ENCODE data around the gene INPP5E. TPM values are rescaled to one million over a fixed set of nuclear protein-coding genes. Genes with fewer than 3 reads are reported as not detected.

The INPP5E gene
- total RNA-seq, 1 donor from 2014 or later: 5.7 TPM

DNA sequence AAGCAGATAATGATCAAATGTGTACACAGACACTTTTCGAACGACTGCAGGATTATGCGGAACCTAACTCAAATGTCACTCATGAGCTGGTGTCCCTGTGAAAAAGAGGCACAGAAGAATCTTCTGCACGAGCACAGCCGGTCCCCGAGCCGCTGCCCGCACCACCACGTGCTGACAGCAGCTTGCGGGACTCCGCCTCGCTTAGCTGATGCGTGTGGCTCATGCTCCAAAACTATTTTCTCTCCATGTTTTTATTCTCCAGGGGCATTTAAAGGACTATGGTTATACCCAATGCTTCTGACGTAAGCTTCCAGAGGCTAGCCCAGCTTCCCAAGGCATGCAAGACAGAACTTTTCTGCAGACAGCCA lies 33.7 kb upstream of the INPP5E start:
- no peak for ATAC-seq

DNA sequence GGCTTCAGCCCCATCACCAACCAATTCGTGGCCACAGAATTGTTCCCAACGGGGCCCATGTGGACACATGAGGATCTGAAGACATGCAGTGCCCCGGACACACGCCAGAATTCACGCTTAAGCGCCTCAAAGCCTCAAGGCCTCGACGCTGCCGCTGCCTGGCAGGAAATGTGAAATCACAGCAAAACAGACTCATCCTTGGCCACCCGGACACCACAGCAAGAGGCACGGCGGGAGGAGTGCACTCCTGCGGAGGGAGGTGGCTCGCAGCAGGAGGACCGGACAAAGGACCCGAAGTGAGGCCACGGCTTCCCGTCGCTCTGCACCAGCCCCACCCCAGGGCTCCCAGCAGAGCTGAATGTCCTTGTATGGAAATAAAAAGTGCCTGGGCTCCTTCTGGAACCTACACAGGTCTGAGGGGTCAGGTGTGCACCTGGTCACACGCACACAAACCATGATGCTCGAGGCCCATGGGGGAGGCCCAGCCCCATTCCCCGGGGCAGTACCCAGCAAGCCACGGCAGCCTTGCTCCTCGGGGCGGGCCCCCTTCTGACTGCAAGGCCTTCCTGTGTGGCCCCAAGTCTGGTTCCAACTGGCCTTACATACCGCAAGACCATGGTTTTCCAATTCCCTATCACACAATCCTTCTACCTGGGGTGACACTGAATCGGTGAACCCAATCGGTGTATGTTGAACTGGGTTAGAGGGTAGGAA lies 33.2 kb upstream of the INPP5E start:
- ATAC-seq: no peak

DNA sequence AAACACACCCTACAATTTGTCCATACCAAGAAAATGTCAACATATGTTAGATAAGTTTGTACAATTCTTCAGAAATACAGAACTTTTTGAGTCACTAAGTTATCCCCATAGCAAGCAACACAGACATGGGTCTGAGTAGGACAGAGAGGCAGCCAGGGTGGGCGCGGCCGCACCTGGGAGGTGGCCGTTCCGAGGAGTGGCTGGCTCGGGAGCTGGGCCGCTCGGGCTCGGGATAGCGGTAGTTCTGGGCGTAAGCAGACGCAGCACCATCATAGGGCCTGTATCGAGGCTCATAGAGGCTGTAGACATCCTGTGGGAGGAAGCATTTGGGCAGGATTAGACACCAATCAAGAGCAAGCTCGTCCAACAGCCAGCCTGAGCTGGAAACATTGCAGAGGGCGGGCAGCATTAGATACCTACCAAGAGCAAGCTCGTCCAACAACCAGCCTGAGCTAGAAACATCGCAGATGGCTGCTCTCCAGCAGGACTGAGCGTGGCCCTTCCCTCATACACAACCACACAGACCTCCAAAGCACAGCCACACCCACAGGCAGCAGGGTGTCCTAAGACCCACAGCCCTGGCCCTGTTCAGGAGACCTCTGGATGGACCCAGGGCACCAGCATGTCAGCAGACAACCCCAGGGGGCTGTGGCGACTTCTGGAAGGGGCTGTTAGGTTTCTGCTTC lies 32.3 kb upstream of the INPP5E start:
- no peak for ATAC-seq

DNA sequence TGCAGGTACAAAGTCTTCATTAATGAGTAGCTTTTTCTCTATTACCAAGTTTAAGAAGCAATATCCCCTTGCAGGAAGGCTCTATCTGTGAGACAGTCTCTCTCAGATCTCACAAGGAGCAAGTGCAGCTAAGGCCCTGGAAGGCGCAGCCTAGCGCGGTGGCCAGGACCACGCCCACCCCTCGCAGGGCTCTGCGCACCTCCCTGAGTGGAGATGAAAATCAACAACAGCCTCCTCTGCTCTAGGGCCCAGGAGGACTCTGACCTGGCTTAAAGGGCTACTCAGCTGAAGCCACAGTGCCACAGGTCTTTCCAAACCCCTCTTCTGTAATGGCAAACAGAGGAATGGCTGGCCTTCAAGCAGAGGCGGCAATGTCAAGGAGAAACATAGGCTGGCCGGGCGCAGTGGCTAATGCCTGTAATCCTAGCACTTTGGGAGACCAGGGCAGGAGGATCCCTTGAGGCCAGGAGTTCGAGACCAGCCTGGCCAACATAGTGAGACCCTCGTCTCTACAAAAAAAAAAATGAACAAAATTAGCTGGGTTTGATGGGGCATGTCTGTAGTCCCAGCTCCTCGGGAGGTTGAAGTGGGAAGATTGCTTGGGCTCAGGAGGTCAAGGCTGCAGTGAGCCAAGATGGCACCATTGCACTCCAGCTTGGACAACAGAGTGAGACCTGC lies 31.3 kb upstream of the INPP5E start:
- ATAC-seq: no peak

DNA sequence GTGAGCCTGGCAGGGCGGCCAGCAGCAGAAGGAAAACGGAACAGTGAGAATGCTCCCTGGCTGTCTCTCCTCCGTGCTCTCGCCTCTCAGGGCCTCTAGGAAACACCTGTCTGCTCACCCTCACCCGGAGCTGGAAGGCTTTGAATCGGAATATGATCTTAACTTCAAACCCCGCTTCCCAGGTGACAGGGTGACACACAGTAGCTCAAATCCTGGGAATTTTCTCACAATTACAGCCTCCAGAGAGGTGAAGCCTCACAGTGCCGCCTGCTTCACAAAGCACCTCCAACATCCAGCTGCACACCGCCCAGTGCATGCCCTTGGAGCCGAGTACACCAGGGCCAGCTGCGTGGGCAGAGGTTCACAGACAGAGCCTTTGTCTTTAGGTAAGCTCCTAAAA lies 30.7 kb upstream of the INPP5E start:
- no peak for ATAC-seq

DNA sequence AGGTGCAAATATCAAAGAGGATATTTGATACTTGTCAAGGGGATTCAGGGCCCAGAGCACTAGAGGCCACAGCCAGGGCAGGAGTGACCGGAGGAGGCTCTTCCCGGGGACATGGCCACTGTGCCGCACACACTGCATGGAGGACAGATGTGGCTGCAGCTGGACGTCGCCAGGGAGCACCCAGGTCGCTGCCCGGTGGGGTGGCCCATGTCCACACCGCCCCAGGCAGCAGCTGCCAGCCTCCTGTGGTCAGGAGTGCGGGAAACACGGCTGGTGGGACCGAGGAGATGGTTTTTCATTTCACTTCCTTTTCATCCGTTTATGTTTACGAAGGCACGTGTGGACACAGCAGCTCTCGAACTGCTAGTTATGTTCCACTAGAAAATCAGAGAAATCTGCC lies 28.1 kb upstream of the INPP5E start:
- no peak for ATAC-seq

DNA sequence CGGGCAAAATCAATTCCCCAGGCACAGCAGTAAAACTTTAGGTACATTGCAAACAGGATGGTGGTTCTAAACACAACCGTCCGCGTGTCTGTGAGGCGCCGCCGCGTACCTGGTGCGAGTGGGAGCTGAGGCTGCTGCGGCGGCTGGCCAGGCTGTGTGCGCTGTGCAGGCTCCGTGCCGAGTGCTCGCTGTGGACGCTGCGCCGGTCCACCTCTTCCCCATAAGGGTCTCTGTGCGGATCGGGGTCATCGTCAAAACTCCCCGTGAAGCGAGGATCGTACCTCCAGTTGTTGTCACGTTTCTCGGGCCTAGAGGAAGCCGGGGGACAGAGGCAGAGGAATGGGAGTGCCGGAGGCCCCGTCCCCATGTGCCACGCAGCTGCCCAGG lies 26.5 kb upstream of the INPP5E start:
- ATAC-seq: no peak

DNA sequence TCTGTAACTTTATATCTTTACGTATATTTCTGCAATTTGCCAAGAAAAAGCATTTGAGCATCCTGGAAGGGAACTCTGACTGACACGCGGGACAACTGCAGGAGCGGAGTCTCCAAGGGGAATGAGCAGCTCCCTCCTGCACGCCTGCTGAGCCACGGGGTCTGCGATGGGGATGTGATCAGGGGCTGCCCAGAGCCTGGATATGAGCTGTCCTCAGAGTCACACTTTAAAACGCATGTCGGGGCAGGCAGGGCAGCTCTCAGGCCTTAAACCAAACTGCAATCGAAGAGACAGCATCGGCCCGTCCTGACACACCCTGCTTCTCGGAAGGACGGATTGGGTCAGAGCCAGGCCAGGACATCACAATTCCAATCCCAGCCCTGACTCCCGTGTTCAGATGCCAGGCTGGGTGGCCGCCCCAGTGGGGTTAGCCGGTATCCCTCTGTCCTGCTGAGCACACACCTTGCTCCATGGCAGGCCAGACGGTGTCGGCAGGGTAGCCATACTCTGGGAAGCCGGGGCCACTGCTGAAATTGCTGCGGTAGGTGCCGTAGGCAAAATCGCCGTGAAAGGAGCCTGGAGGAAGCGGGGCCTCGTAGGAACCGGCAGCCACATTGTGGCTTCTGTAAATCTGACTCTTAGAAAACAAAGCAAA lies 26.0 kb upstream of the INPP5E start:
- no peak for ATAC-seq

DNA sequence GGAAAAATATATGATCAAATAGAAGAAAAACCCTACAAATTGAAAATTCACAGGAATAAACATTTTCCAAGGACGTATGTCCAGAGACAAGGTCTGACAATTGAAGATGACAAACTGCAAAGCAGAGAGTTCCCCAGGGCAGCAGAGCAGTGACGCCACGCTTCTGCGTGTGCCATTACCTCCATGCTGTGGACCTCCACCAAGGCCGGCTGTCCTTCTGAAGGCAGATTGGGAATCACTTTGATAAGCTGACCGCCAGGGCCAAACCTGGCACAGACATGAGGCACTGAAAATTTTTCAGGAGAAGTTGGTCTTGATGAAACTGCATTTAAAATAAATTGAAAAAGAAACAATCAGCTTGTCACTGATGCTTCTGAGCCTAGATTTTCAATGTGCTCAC lies 24.6 kb upstream of the INPP5E start:
- no peak for ATAC-seq

DNA sequence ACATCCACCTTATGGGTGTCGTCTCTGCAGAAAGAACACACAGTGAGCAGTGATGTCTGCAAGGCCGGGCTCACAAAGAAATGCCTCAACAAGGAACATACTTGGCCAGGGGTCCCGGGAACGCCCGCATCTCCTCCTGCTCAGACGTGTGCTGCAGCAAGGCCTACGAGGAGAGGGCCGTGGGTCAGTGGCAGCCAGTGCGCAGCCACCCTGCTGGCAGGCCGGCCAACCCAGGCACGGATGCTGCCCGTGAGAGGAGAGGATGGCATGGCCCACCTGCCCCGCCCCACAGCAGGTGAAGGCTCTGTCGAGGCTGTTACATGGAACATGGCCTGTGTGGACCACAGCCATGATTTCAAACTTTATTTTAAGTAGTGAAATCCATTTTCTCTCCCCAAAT lies 23.9 kb upstream of the INPP5E start:
- ATAC-seq: no peak

DNA sequence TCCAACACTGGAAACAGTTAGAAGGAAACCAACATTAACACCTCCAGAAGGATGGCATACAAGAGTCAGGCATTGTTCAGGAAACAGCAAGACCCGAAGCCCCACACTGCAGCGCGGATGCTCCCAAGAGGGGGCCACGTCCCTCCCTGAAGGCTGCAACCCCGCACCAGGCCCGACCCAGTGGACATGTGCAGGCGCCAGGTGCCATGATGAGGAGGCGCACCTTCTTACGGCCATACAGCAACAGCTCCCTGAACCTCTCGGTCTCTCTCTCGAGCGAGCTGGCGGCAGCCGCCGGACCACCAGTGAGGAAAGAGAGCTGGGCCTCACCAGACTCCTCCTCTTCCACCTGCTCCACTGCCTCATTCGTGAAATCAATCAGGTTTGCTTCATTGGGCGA lies 23.0 kb upstream of the INPP5E start:
- ATAC-seq: no peak

DNA sequence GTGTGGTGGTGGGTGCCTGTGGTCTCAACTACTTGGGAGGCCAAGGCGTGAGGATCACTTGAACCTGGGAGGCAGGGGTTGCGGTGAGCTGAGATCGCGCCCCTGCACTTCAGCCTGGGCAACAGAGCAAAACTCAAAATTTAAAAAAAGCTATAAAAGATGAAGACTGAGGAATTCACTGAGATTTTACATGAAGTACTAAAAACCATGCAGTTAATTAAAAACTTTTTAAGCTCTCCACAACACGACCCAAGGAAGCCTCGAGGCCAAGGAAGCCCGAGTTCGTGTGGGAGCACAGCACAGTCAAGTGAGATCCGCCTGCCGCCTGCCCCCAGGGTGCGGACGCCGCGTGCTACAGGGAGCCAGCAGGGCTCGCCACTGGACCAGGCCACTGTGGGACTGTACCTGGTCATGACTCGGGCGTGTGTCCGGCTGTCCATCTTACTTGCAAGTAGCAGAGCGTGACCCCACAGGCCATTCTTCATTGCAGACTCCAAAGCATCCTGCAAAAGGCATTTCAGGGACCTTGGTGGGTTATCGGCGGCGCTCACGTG lies 21.2 kb upstream of the INPP5E start:
- peak; percentile 18 for ATAC-seq

DNA sequence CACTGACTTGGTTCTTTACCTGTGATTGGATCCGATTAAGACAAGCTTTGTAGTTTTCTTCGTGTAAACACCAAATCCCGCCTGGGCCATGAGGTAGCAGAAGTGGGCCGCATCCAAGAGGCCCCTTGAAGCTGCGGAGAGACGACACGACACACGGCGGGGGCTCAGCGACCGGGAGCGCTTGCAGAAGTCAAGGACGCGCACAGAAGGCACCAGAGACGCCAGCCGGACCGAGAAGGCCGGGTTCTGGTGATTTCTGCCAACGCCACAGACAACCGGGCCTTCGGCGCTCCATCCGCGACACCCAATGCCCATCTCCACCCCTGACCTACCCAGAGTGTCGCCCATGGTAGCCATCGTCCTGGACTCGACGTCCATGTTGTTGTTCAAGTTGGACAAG lies 19.8 kb upstream of the INPP5E start:
- no peak for ATAC-seq

DNA sequence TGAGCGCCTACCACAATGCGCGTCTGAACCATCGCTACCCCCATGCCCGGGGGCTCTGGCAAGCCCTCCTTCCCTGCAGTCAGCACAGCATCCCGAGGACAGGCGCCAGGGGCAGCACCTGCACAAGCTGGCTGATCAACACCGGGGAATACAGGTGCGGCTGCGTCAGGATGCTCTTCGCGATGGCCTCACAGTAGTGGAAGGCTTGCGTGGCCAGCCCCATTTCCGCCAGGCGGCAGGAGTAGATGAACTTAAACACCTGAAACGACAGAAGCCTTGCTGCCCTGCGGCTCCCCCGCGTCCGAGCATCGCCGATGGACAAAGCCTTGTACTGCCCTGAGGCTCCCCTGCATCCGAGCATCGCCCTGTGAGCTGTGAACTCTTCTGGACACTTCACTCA lies 17.7 kb upstream of the INPP5E start:
- ATAC-seq: no peak

DNA sequence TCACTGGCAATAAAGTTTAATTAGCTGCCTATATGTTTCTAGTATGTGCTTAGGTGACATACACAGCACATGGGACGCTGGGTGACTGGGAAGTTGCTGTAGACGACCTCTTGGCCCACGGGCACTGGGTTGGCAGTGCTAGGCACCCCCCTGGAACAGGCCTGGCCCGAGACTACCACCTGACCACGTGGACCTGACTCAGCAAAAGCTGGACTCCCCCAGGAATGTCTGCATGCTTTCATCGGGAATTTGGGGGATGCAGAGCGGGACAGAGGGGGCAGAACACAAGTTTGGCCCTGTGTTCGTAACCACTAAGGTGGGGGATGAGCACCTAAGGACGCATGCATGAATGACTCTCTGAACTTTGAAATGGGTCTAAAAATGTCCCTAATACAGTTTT lies 16.6 kb upstream of the INPP5E start:
- no peak for ATAC-seq

DNA sequence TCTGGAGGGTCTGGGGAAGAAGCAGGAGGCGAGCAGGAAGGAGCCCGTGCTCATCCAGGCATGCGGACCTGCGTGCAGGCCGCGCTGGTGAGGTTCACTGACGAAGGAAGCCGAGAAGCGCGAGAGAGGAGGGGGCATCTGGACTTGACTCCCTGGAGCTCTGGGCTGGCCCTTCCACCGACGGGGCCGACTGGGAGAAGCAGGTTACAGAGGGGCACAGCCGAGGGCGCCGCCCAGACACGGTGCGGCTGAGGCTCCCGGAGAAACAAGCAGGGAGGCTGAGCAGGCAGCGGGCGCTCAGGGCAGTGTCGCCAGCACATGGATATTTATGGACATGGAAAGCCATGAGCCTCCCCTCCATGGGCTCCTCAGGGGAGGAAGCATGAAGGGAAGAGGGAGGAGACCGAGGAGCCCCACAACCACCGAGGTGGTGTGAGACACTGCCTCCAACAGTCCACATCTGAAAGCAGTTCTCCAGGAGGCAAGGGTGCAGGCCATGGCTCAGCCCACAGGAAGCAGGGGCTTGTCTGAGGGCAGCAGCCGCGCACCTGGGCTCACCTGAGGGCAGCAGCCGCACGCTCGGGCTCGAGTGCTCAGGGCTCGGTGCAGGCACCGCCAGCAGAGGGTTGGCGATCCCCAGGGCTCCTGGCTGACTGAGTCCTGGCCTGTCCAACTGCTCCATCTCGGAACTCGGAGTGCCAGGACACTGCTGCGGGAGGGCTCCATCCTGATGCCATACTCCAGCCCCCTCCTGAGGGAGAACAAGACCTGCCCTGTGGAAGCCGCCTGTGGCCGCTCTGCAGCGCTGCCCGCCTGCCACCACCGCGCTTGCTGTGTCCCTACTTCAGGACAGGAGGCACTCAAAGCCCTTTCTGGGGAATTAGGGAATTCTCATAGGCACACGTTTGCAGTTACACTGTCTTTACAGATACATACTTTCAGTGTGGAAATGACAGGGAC lies 15.7 kb upstream of the INPP5E start:
- ATAC-seq: peak; percentile 30

DNA sequence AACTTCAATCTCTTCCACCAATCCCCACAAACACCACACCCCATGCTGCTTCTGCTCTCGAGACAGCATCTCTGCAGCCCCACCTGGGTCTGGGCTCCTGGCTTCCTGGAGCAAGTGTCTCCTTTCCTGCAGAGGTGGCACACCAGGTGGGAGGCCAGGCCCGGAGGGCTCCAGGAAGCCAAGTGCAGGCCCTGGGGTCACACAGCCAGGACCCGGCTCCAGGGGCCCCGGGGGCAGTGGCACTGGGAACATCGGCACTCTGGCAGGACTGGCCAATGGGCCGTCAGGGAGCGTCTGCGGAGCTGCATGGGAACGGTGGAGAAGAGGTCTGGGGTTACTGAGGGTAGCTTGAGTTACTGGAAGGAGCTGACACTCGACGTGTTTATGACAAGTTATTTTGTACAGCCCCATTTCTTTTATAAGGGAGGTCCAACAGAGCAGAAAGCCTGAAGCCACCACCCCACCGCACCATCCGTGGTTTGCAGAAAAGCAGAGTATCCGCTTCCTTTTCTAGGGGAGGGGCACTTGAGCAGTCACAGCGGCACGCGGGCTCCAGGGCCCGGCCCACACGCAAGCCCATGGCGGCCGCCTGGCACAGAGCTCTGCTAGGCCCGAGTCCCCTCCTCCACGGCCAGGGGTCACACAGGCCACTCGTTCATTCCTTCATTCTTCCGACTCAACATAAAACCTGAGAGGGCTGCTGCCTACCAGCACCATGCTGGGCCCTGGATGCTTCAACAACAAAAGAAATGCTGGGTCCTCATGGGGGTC lies 14.6 kb upstream of the INPP5E start:
- ATAC-seq: no peak

DNA sequence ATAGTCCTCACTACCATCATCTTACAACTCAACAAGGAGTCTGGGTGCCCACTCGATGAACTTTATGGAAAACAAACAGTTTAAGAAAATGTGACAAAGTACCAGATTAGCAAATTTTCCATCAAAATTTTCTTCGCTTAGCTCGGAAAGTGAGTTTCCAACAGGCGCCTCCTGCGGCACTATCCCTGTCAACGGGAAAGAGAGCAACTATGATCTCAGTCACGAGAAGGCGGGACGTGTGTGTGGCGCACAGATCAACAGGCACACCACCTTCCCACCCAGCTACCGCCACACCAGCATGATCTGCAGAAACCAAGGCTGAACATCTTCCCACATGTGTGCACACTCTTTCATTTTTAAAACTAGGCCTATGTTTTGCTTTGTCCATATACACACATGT lies 13.7 kb upstream of the INPP5E start:
- no peak for ATAC-seq

DNA sequence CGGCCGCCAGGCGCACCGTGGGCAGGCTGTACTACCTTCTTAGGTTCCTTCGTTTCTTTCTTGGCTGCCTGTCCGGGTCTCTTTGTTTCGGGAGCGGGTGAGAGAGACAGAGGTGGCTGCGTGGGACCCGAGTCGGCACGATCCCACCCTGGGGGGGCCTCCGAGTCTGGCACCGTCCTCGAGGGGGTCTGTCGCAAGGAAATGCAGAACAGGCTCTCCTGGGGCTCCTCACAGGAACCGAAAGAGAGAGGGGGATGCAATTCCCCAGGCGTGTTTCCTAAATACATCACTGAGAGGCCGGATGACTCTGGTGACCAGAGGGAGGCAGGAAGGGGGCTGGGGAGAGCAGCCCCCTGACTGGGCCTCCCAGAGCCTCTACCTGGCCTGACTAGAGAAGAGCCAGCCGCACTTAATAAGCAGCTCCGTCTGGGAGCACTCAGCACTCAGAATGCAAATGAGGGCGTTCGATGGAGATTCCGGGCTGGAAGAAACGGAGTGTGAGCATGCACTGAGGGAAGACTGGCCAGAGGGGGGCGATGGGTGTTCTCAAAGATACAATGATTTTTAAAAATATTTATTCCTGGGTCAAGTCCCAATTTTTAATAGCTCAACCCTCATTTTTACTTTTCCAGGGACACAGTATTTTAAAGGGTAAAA lies 11.7 kb upstream of the INPP5E start:
- ATAC-seq: no peak

DNA sequence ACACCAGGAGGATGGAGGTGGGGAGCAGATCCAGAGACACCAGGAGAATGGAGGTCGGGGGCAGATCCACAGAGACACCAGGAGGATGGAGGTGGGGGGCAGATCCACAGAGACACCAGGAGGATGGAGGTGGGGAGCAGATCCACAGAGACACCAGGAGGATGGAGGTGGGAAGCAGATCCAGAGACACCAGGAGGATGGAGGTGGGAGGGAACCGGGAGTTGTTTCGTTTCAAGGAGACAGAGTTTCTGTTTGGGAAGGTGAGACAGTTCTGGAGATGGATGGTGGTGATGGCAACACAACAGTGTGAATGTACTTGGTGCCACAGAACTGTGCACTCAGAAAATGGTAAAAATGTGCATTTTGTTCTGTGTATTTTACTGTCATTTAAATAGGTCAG lies 9.0 kb upstream of the INPP5E start:
- no peak for ATAC-seq

All from esophagus mucosa (tissue), 1 donor.